Peyer's patch (tissue), 4 donors: ENCODE results near the gene MAEA. TPM values are rescaled to one million over a fixed set of nuclear protein-coding genes. Genes with fewer than 3 reads are reported as not detected.
A peak's percentile ranks its signal among the peaks of the same experiment; 100 is the strongest.

Experiments used
- DNase-seq, 3 donors: peaks; one replicate each; pipeline ENCODE4 v3.0.0-alpha.2; 2017 to 2019
- H3K27ac ChIP-seq, 4 donors: fragments of 200-600 bp; sonication (generic); one replicate each; pipeline ENCODE4 v1.5.1; 2016 to 2019
- H3K27me3 ChIP-seq, 2 donors: fragments of 200-600 bp; sonication (generic); one replicate each; pipeline ENCODE4 v1.5.1; 2019
- H3K36me3 ChIP-seq, 3 donors: fragments of 200-600 bp; sonication (generic); one replicate each; pipeline ENCODE4 v1.5.1; 2016 to 2019
- H3K4me1 ChIP-seq, 4 donors: fragments of 200-600 bp; sonication (generic); one replicate each; pipeline ENCODE4 v1.5.1; 2016 to 2019
- H3K4me3 ChIP-seq, 4 donors: fragments of 200-600 bp; sonication (generic); 1 replicate in 3 of 4; 2 replicates in 1 of 4; pipeline ENCODE4 v1.5.1; 2016 to 2019; ENCODE audit warnings: mild to moderate bottlenecking in 1 of 4
- H3K9me3 ChIP-seq, 4 donors: fragments of 200-600 bp; sonication (generic); one replicate each; pipeline ENCODE4 v1.5.1; 2016 to 2019; ENCODE audit warnings: mild to moderate bottlenecking in 1 of 4
- POLR2A ChIP-seq, 2 donors: fragments of 450-650 bp; IDR thresholded peaks; one replicate each; pipeline ENCODE4 v1.5.1; 2017; ENCODE audit warnings: antibody characterized with exemption in 2 of 2, mild to moderate bottlenecking in 2 of 2, moderate library complexity in 2 of 2
- total RNA-seq, 4 donors: library from RNA; depleted of rRNA; stranded (reverse); fragments of >200 nt; gene quantifications; one replicate each; pipeline ENCODE4 v1.1.0, GENCODE V29; 2016
- TF ChIP-seq, protein P1 (sequence below), 6 experiments: fragments of 450-650 bp in 4 of 6; fragments of 200-600 bp in 2 of 6; sonication (generic) in 1 of 6; IDR thresholded peaks; one replicate each; pipeline ENCODE4 v1.5.1; 2017 to 2019; ENCODE audit warnings: antibody characterized with exemption in 6 of 6, mild to moderate bottlenecking in 3 of 6, moderate library complexity in 1 of 6

The MAEA gene
- total RNA-seq, 4 donors from 2014 or later = 112 to 200 (median 143) TPM

DNA sequence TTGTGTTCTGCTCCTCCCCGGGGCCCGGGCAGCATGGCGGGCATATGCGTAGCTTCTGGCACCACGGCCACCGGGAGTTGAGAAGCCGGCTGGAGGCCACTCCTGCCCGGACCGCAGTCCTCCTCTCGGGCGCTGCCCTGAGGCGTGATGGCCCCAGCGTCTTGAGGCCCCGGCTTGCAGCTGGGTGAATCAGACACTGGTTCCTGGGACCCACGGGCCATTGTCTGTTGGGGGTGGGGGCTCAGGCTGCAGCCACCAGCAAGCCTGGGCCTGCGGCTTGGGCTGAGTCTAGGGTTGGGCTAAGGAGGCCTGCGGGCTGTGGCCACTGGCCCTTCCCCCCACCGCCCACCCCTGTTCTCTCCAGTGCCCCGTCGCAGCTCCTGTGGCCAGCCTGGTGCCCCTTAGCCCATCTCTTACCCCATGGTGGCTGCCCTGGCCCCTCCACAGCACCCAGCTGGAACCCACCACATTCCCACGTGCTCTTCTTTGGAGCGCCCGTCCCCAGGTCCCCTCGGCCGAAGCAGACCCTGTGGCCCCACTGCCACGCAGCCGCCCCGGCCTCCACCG lies 50.6 kb downstream of the MAEA start:
- no peaks in the 10 kb centered on the region for H3K27me3 ChIP-seq
- no peak overlapping the region for H3K27ac ChIP-seq
- H3K4me3 ChIP-seq = no peak overlapping the region
- TF ChIP-seq, protein P1, sequence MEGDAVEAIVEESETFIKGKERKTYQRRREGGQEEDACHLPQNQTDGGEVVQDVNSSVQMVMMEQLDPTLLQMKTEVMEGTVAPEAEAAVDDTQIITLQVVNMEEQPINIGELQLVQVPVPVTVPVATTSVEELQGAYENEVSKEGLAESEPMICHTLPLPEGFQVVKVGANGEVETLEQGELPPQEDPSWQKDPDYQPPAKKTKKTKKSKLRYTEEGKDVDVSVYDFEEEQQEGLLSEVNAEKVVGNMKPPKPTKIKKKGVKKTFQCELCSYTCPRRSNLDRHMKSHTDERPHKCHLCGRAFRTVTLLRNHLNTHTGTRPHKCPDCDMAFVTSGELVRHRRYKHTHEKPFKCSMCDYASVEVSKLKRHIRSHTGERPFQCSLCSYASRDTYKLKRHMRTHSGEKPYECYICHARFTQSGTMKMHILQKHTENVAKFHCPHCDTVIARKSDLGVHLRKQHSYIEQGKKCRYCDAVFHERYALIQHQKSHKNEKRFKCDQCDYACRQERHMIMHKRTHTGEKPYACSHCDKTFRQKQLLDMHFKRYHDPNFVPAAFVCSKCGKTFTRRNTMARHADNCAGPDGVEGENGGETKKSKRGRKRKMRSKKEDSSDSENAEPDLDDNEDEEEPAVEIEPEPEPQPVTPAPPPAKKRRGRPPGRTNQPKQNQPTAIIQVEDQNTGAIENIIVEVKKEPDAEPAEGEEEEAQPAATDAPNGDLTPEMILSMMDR (IDR thresholded peaks at IDR 0.05) = no peak
- no peak for TF ChIP-seq POLR2A (IDR thresholded peaks at IDR 0.05)
- peaks cover 0 to 3% (median 0%) of the 10 kb centered on the region in 4 donors for H3K4me1 ChIP-seq
- DNase-seq = no peak
- no peaks in the 10 kb centered on the region for H3K9me3 ChIP-seq
- H3K36me3 ChIP-seq = peaks cover 0 to 60% (median 0%) of the 10 kb centered on the region in 3 donors

DNA sequence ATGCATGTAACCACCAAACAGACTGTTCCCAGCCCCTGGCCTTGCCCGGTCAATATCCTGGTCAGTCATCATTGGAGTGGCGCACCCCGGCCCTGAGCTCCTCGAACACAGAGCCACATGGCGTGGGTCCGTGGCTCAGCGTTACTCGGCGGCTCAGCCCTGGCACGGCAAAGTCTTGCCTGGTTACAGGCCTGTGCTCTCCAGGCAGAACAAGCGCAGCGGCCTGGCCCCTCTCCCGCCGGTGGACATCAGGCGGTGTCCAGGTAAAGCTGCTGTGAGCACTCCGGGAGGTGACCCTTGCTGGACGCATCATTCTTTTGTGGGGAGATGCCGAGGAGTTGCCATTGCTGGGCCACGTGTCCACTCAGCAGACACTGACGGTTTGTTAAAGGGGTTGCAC lies 51.2 kb downstream of the MAEA start:
- no peaks in the 10 kb centered on the region for H3K9me3 ChIP-seq
- DNase-seq = no peak
- H3K36me3 ChIP-seq = peaks cover 0 to 57% (median 0%) of the 10 kb centered on the region in 3 donors
- no peak for TF ChIP-seq POLR2A (IDR thresholded peaks at IDR 0.05)
- TF ChIP-seq, protein P1 (IDR thresholded peaks at IDR 0.05) = no peak
- no peak overlapping the region for H3K4me3 ChIP-seq
- no peak overlapping the region for H3K27ac ChIP-seq
- H3K4me1 ChIP-seq = peaks cover 0 to 8% (median 0%) of the 10 kb centered on the region in 4 donors
- H3K27me3 ChIP-seq = no peaks in the 10 kb centered on the region

DNA sequence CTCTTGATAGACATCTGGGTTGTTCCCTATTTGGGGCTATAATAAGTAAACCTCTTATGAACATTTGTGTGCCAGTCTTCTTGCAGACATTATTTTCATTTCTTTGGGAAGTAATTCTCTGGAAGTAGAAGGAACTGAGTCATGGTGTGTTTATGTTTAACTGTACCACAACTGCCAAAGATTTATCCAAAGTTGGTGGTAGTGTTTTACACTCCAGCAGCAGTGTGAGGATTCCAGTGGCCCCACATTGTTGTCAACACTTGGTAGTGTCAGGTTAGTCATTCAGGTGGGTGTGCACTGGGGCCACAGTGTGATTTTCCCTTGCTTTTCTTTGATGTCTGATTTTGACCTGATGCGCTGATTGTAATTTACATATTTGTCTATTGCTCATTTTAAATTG lies 52.3 kb downstream of the MAEA start:
- peaks cover 0 to 46% (median 0%) of the 10 kb centered on the region in 3 donors for H3K36me3 ChIP-seq

DNA sequence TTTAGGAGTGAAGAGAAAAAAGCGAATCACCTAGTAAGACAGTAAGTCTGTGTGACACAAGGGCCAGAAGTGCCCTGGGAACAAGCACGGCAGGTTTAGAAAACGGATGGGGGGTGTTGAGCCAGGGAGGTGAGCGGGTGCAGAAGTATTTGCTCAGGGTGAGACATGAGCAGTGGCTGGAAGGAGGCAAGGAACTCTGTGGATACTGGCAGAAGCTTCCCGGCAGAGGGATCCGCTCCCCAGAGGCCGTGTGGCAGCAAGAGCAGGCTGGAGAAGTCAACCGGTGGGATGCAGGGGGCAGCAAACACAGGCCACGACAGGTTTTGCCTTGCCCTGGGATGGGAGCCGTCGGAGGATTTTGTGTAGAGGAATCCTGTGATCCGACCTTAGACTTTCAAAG lies 55.0 kb downstream of the MAEA start:
- Histone ChIP-seq H3K27ac (no peak overlapping the region), H3K27me3 (no peaks in the 10 kb centered on the region), H3K9me3 (no peaks in the 10 kb centered on the region), H3K4me1 (peaks cover 0 to 31% (median 5%) of the 10 kb centered on the region in 4 donors), H3K4me3 (no peak overlapping the region), H3K36me3 (peaks cover 0 to 22% (median 0%) of the 10 kb centered on the region in 3 donors)
- no peak for DNase-seq
- TF ChIP-seq POLR2A (IDR thresholded peaks at IDR 0.05) = no peak
- TF ChIP-seq, protein P1 (IDR thresholded peaks at IDR 0.05) = no peak

More for the DNA sequence above, 52.3 kb downstream of the MAEA start:
- Histone ChIP-seq H3K27ac (no peak overlapping the region), H3K4me3 (no peak overlapping the region), H3K9me3 (no peaks in the 10 kb centered on the region), H3K4me1 (peaks cover 0 to 9% (median 0%) of the 10 kb centered on the region in 4 donors), H3K27me3 (no peaks in the 10 kb centered on the region)
- TF ChIP-seq, protein P1 (IDR thresholded peaks at IDR 0.05) = no peak
- no peak for TF ChIP-seq POLR2A (IDR thresholded peaks at IDR 0.05)
- DNase-seq = no peak

DNA sequence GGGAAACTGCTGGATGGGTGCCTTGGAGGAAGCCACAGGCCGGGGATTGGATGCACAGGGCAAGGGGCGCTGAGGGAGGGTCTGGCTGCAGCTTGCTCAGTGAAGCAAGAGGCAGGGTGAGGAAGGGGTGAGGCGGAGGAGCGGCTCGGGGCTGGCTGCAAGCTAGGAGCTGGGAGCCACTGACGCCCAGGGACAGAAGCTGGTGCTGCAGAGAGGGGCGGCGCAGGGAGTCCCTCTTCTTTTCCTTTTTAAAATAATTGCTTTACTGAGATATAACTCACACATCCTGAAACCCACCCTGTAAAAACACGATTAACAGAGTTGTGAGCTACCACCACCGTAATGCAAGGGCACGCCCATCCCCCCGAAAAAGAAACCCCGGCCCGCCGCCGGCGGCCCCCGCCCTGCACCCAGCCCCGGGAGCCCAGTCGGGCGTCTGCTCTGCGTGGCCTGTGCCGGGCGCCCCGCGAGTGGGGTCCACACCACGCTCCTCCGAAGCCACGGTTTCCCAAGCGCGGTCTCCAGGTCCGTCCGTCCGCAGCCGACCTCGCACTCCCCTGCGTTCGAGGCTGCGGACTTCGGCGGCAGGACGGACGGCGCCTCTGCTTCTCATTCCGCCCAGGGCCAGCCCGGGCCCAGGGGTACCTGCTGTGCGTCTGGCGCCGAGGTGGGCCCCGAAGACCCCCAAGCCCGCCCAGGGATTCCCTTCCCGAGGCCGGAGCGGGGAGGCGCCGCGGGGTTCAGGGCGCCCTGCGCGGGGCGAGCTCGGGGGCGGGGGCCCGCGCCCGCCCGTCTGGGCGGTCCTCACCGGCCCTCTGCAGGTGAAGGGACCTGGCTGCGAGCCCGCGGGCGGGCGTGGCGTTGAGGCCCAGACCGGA lies 56.5 kb downstream of the MAEA start:
- Histone ChIP-seq H3K4me1 (peaks cover 0 to 31% (median 5%) of the 10 kb centered on the region in 4 donors), H3K4me3 (peak overlapping the region; percentile 94 to 100 (median 95))

More for the DNA sequence above, 56.5 kb downstream of the MAEA start:
- no peak for TF ChIP-seq POLR2A (IDR thresholded peaks at IDR 0.05)
- TF ChIP-seq, protein P1 (IDR thresholded peaks at IDR 0.05) = peak in 3 of 6 experiments; percentile 25 to 46 (median 32)
- Histone ChIP-seq H3K9me3 (no peaks in the 10 kb centered on the region), H3K27ac (peak overlapping the region; percentile 100), H3K36me3 (peaks cover 0 to 13% (median 0%) of the 10 kb centered on the region in 3 donors), H3K27me3 (no peaks in the 10 kb centered on the region)
- DNase-seq = peak; percentile 45 to 72 (median 66)
